ENCODE measurements around the gene CISD3.
A peak's percentile ranks its signal among the peaks of the same experiment; 100 is the strongest.

Gene CISD3

GRCh38 chr17:38730526-38731379 is 612 bp downstream of the CISD3 start:
- no peak for DNase-seq

GRCh38 chr17:38731526-38732294 is 1.6 kb downstream of the CISD3 start:
- no peak for DNase-seq

DNA sequence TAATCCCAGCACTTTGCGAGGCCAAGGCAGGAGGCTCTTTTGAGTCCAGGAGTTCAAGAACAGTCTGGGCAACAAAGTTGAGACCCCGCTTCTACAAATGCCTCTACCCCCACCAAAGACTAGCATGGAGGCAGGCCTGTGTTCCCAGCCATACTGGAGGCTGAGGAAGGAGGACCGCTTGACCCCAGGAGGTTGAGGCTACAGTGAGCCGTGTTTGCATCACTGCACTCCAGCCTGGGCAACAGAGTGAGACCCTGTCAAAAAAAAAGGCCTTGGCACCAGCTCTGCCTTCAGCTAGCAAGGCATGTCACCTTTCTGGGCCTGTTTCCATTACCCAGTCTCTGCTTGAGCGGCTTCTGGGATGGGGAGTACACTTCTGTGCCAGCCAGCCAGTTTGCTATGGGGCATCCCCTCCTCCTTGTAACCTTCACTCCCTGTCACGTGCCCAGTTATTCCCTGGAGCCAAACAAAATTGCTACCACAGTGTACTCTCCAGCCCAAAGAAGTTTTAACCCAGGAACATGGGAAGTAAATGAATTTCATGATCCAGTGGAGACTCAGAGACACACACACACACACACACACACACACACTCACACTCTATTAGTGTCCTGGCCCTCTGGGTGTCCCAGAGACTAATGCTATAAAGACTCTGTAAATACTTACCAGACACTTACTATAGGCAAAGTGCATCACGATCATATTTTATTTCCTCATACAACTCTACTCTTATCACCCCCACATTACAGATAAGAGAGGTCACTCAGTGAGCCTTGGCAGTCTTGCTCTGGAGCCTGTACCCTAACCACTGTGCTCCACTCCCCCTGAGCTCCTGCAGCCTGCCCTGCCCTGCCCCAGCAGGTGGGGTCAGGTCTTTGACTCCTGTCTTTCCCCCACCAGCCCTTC is 2.5 kb downstream of the CISD3 start:
- no peak for DNase-seq

- no peak for DNase-seq
Observed at GRCh38 chr17:38733282-38733981, 3.3 kb downstream of the CISD3 start.

GRCh38 chr17:38733982-38734973 is 4.1 kb downstream of the CISD3 start:
- no peak for DNase-seq

- peak; percentile 41 for DNase-seq
Observed at GRCh38 chr17:38735161-38735997, 5.2 kb downstream of the CISD3 start.

GRCh38 chr17:38738007-38738662 is 8.0 kb downstream of the CISD3 start:
- no peak for DNase-seq

DNA sequence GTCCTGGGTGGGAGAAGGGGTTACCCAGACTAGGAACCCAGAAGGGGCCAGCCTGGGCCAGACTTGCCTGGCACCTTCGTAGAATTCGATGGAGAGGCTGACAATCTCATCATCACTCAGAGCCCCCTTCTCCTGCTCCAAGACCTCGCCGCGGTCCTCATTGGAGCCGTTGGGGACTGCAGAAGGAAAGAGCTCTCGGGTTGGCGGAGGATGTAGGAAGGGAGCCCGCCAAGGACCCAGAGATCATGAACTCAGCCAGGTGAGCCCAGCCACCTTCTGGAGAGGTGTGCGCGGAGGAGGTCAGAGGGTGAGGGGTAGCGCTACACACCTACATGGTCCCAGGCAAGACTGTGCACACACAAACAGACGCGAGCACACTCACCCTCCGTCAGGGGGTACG is 8.5 kb downstream of the CISD3 start:
- DNase-seq, result no peak

DNA sequence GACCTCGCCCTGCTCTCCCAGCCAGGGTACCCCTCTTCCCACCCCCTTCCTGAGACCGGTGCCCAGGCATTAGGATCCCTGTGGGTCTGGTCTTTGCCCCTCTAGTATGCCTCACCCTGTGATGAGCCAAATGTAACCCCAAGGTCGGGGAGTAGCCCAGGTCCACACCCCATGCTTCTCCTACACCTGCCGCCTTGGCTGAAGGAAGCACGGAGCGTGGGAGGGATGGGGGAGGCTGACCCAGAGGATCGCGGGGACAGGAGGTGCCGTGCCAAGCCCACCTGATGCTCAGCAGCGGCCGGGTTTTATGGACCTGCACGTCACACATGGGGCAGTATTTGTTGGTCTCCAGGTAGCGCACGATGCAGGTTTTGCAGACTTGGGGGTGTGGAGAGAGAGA is 9.2 kb downstream of the CISD3 start:
- no peak for DNase-seq

DNA sequence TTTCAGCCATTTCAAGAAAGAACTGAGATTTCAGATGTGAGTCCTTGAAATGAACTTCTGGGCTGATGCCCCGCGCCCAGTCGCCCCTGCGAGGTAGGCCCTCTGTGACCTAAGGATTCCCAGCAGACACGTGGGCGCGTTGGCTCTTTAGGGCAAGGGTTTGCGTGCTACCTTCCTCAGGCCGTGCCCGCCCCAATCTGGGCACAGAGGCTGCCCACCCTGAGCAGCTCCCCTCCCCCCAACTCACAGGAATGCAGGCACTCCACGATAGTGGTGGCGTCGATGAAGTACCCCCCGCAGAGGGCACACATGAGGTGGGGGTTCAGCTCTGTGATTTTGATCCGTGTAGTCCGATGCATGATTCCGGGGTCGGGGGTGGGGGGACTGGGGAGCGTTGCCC is 9.9 kb downstream of the CISD3 start:
- no peak for DNase-seq

GRCh38 chr17:38740806-38741205 is 10.7 kb downstream of the CISD3 start:
- DNase-seq, result no peak

- no peak for DNase-seq
Observed at GRCh38 chr17:38741461-38741860, 11.3 kb downstream of the CISD3 start.

DNA sequence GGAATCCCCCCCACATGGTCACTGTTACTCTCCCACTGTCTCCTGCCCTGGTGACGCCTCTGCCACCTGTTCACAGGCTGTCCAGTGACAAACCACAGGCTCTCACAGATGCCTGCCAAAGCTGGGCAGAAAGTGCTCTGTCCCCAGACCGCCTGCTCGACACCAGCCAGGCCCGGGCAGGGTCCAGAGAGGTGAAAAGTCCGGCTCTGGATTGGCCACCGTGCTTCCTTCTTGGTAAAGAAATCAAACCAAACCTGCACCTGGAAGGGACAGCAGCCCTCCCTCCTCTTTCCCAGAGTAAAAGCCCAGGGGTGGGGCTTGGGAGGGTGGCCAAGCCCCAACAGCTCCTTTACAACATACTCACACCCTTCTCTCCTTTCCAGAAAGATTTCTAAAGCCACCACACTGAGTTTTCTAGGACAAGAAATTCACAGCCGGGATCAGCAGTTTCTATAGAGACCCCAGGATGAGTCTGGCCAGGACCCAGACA is 11.8 kb downstream of the CISD3 start:
- no peak for DNase-seq

- DNase-seq, result peak; percentile 37
Observed at GRCh38 chr17:38742411-38743308, 12.5 kb downstream of the CISD3 start.

DNA sequence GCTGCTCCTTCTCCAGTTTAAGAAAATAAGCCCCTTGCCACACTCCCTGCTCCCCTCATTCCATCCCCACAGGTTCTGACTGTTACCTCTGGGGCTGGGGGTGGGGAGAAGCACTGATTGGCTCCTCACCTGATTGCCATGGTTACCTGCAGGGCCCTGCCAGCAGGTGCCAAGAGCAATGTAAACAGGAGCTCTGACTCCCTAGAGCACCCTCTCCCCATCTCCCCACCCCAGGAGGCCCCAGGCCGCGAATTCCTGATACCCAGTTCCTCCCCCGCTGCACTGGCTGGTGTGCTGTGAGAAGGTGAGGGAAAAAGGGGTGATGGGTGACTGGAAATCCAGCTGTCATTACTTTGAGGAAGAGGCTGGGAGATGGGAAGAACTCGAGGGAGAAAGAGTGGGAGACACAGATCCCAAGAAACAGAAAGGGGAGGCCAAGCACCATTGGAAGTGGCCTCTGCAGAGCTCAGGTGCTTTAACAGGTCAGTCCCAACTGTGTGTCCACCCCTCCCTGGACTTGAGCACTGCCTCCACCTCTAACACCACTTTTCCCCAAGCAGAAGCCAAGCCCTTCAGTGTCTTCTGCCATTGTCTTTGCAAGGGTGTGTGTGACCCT is 13.5 kb downstream of the CISD3 start:
- DNase-seq, result no peak

- no peak for DNase-seq
Observed at GRCh38 chr17:38745545-38745944, 15.4 kb downstream of the CISD3 start.

- DNase-seq, result no peak
Observed at GRCh38 chr17:38746004-38746848, 16.1 kb downstream of the CISD3 start.

Measured in NCI-H2107 (cell line).